Measurements from ENCODE around the gene AUTS2.

DNA sequence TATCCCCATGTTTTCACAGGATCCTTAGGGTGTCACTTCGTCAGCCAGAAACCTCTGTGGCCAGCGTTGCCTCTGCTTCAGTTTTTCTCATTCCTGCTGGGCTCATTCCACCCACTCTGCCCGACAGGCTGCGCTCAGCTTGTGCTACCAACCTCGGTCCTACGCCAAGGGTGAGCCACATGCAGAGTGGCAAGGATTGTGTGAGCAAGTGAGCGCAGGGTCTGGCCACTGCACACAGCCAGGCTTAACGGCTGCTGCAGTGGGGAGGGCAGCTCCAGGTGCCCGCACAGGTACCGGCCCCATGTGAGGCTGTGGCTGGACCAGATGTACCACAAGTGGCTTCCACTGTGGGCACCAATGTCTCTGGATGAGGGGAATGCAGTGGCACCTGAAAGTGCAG, 329.2 kb downstream of the AUTS2 start:
- TF ChIP-seq CTCF (IDR thresholded peaks at IDR 0.05) (no peak), POLR2A (IDR thresholded peaks at IDR 0.05) (no peak)

All from thyroid gland (tissue), 4 donors.